HG03354 (cell line): ENCODE data around the gene IL32.
A peak's percentile ranks its signal among the peaks of the same experiment; 100 is the strongest.

Source experiments
- ATAC-seq: cut with Tn5 transposase; IDR thresholded peaks from one replicate; pipeline ENCODE4 v1.9.1; 2021; ENCODE audit warnings: mild to moderate bottlenecking; ENCODE audit not compliant: unreplicated experiment, poor library complexity, severe bottlenecking

IL32 gene

DNA sequence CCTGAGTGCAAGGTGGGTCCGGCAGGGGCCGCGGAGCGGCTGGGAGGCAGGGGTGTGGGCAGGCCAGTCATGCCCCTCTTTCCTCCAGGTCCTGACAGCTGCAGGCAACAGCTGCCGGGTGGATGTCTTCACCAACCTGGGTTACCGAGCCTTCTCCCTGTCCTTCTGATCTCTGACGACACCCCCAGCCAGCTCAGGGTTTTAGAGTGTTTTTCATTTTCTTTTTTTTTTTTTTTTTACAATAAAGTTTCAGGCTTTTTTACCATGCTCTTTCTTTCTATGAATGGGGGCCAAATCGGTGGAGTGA, 38.0 kb upstream of the IL32 start:
- no peak for ATAC-seq

DNA sequence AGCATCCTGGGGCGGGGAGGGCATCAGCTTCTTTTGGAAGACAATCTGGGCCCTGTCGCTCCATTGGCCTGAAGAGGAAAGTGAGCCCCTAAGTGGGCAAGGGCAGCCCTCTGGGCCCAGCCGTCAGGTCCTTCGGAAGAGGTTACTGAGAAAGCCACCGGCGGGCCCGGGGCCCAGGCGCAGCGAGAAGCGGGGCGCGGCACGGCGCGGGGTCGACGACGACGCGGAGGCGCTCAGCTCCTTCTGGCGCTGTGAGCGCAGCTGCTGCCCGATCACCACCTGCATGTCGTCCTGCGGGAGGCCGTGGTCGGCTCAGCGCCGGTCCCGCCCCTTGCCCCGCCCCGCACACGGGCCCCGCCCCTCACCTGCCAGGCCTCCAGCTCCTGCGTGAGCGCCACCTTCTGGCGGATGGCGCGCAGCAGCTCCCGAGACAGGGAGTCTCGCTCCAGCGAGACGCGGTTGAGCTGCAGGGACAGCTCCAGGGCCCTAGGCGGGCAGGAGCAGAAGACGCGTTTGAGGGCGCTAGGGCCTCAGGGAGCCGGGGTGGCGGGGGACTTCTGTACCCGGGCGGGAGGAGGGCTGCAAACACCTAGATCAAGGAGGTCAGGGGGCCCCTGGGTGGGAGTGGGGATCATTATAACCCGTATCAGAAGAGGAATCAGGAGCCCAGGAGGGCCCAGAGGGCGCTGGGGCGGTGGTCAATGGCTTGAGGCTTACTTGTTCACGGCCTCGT, 37.3 kb upstream of the IL32 start:
- peak; percentile 29 for ATAC-seq

DNA sequence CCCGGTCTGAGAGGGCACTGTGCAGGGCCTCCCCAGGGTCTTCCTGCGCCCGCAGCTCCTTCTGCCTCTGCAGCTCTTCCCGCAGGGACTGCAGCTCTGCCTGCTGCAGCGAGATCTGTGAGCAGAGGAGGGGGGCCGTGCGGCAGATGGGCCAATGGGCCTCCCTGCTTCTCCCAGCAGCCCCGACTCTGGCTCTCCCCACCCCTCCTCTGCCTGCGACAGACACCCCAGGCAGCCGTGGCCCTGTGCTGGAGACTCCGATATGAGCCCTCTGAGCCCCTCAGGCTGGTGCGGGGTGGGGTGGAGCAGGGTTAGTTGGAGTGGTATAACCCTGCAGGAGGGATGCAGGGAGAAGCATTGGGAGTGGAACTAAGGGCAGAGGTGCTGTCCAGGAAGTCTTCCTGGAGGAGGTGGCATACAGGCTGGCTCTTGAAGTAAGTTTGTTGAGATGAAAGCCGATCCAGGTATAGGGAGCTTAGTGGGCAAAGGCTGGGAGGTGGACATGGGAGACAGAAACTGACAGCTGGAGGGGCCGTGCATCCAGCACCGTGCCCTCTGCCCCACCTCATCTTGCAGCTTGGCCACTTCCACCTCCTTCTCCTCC, 36.6 kb upstream of the IL32 start:
- no peak for ATAC-seq

GRCh38 chr16:3029491-3030221, 35.8 kb upstream of the IL32 start:
- ATAC-seq: no peak

DNA sequence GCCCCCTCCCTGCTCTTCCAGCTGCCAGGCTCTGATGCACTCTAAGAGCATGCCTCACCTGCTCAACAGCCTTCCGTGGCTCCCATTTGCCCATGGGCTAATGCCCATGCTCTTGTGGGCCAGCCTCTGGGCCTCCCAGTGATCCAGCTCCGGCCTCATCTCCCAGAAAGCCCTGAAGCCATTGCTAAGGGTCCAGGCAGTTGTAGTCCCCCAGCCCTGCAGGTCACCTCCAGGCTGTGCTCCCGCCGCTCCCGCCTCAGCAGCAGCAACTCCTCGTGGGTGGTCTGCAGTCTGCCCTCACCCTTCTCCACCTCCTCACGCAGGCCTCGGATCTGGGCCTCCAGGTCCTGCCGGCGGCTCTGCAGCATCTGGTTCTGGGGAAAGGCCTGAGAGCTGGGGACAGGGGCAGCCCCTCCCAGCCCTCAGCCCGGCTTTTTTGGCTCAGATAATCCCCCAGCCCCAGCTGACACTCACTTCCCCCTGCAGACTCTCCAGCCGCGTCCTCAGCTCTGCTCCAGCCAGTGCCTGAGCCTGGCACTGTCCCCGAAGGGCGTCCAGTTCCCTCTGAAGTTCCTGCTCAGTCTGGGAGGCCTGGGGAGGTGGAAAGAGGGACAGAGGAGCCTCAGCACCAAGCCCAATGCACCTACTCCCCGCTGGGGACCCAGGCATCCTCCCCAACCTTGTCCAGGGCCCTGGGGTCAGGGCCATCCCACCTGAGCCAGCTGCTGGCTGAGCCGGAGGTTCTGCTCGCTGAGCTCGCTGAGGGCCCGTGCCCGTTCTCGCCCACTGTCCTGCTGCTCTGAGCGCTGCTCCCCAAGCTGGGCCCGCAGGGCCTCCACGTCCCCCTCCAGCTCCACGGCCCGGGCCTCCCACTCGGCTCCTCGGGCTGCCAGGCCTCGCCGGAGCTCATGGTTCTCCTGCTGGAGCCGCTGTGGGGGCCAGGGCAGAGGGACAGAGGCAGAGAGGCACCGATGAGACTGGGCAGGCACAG, 34.9 kb upstream of the IL32 start:
- ATAC-seq: no peak

DNA sequence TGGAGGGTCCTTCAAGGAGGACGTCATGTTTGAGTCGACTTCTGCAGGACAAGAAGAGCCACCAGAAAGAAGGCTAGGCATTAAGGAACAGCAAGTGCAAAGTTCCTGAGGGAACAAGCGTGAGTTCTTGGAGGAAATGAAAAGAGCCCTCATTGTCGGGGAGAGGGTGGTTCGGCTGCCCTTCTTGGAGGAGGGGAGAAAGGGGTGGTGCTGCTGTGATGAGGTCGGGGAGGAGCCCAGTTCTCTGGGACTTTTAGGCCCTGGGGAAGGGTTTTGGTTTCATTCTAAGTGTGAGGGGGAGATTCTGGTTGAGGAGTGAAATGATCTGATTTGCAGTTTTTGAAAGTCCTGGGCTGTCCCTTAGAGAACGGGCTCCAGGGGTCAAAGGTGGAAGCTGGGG, 32.8 kb upstream of the IL32 start:
- ATAC-seq: no peak

DNA sequence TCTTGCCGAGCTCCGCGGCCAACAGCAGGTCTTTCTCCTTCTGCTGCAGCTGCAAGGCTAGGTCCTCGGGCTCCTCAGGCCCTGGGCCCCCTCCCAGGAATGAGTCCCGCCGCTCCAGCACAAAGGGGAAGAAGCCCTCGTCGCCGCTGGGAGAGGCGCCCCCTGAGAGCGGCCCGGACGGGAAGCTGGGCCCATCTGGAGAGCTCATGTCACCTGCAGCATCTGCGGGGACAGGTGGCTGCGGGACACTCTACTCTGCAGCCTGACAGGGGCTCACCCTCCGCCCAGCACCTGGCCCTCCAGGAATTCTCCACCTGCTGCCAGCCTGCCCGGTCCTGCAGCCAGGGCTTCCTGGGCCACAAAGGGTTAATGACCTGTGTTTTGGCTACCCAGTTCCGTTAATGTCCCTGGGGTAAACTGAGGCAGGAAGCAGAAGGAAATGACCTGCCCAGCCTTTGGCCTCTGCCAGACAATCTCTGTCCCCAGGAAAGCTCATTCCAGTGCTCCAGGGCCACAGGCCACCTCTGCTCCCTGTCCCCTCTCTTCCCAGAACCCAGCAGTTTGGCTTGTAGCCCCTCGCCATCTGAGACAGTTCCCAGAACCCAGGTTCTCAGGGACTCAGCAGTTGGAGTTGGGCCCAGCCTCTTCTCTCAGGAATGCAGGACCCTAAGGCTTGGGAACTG, 30.0 kb upstream of the IL32 start:
- ATAC-seq: no peak

GRCh38 chr16:3035972-3036725, 29.3 kb upstream of the IL32 start:
- ATAC-seq: no peak

GRCh38 chr16:3036726-3037315, 28.6 kb upstream of the IL32 start, which contains the start of gene BICDL2:
Gene BICDL2, minus strand, starts transcription at chr16:3036944. Its CDS starts 1,448 bp downstream, at chr16:3035496.
- ATAC-seq: no peak

DNA sequence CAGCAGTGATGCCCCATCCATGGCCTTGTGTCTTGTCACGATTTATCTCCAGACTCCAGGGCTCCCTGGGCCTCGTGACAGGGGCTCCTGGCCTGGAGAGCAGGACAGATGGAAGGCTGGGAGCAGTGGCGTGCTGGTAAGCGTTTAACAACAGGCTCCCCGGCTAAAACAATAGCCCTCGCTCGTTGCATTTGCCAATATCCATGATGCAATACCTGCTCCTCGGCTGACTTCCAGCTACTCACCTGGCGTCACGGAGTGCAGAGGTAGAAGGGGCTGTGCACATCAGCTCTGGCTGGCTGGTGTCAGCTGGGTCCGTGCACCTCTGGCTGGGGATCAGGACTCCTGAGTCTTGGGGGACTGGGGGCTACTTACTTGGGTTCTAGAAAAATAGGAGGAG, 27.2 kb upstream of the IL32 start:
- no peak for ATAC-seq

GRCh38 chr16:3038896-3039295, 26.5 kb upstream of the IL32 start:
- ATAC-seq: no peak

- ATAC-seq: no peak
These were observed 23.1 kb upstream of the IL32 start for GRCh38 chr16:3042376-3042775.

- ATAC-seq: no peak
These were observed 20.7 kb upstream of the IL32 start for GRCh38 chr16:3044708-3045107.

GRCh38 chr16:3045758-3046640, 19.4 kb upstream of the IL32 start, which contains the start of gene MMP25:
Gene MMP25, plus strand, starts transcription at chr16:3046561. Its CDS starts 357 bp downstream, at chr16:3046918.
- ATAC-seq: no peak

GRCh38 chr16:3046641-3047386, 18.6 kb upstream of the IL32 start:
- no peak for ATAC-seq

- no peak for ATAC-seq
These were observed 18.1 kb upstream of the IL32 start for GRCh38 chr16:3047387-3047720.
